Stimulated activated CD4-positive, alpha-beta T cell treated with anti-CD3 and anti-CD28 coated beads, Interleukin-2, amount 100 ng/mL, for 4 hours (primary cell): Measurements from ENCODE around the gene PPM1A.

Experiments used
- DNase-seq: peaks from one replicate; pipeline ENCODE4 v3.0.0-alpha.2; 2020; ENCODE audit warnings: low read depth

Gene PPM1A

GRCh38 chr14:60226298-60226697 lies 22.7 kb upstream of the PPM1A start:
- DNase-seq: no peak

GRCh38 chr14:60227291-60227690 lies 21.7 kb upstream of the PPM1A start:
- no peak for DNase-seq

- no peak for DNase-seq
Measured at GRCh38 chr14:60229614-60230013, 19.4 kb upstream of the PPM1A start.

- DNase-seq: no peak
Measured at GRCh38 chr14:60232185-60232584, 16.8 kb upstream of the PPM1A start.

GRCh38 chr14:60233251-60233650 lies 15.8 kb upstream of the PPM1A start:
- DNase-seq: no peak

GRCh38 chr14:60233891-60234290 lies 15.1 kb upstream of the PPM1A start:
- DNase-seq: no peak

GRCh38 chr14:60235440-60235839 lies 13.6 kb upstream of the PPM1A start:
- DNase-seq: no peak

- no peak for DNase-seq
Measured at GRCh38 chr14:60238955-60239354, 10.1 kb upstream of the PPM1A start.

GRCh38 chr14:60240139-60240856 lies 8.7 kb upstream of the PPM1A start:
- DNase-seq: no peak

GRCh38 chr14:60241091-60241490 lies 7.9 kb upstream of the PPM1A start:
- no peak for DNase-seq

- DNase-seq: no peak
Measured at GRCh38 chr14:60242429-60242828, 6.6 kb upstream of the PPM1A start.

GRCh38 chr14:60245380-60246177 lies 3.4 kb upstream of the PPM1A start:
- DNase-seq: no peak

GRCh38 chr14:60247994-60248696 lies 876 bp upstream of the PPM1A start:
- DNase-seq: peak; percentile 80

GRCh38 chr14:60249321-60250256 lies 568 bp downstream of the PPM1A start:
- peak; percentile 58 for DNase-seq

GRCh38 chr14:60250257-60251035 lies 1.4 kb downstream of the PPM1A start:
- DNase-seq: no peak

GRCh38 chr14:60251877-60252276 lies 2.9 kb downstream of the PPM1A start:
- no peak for DNase-seq

- DNase-seq: no peak
Measured at GRCh38 chr14:60252630-60253029, 3.6 kb downstream of the PPM1A start.

- no peak for DNase-seq
Measured at GRCh38 chr14:60253649-60254048, 4.6 kb downstream of the PPM1A start.

GRCh38 chr14:60254176-60254575 lies 5.2 kb downstream of the PPM1A start:
- no peak for DNase-seq

GRCh38 chr14:60257865-60258264 lies 8.8 kb downstream of the PPM1A start:
- DNase-seq: no peak

- DNase-seq: no peak
Measured at GRCh38 chr14:60265163-60265562, 16.1 kb downstream of the PPM1A start.
